Central memory CD8-positive, alpha-beta T cell (primary cell): Measurements from ENCODE around the gene ZNF224.

Source experiments
- ATAC-seq: fragments of 150-1000 bp; cut with Tn5 transposase; replicated peaks from 2 replicates; pipeline ENCODE4 v1.10.0; 2022; ENCODE audit warnings: mild to moderate bottlenecking, moderate FRiP score, moderate number of reproducible peaks; ENCODE audit not compliant: poor library complexity, severe bottlenecking; ENCODE audit errors: extremely low read depth
- DNase-seq, 2 donors: peaks; one replicate each; pipeline ENCODE4 v3.0.0; 2021; ENCODE audit warnings: low spot score in 2 of 2
- H3K27ac Mint-ChIP-seq: one replicate; pipeline ENCODE4 v1.8.0; 2022; ENCODE audit warnings: low read depth, mild to moderate bottlenecking, moderate library complexity, mixed read lengths
- H3K27me3 Mint-ChIP-seq: one replicate; pipeline ENCODE4 v1.8.0; 2022; ENCODE audit warnings: mixed read lengths
- H3K36me3 Mint-ChIP-seq: one replicate; pipeline ENCODE4 v1.8.0; 2022; ENCODE audit warnings: mild to moderate bottlenecking, moderate library complexity, mixed read lengths; ENCODE audit not compliant: insufficient read depth
- H3K4me1 Mint-ChIP-seq: one replicate; pipeline ENCODE4 v1.8.0; 2022; ENCODE audit warnings: mixed read lengths
- H3K4me3 Mint-ChIP-seq: one replicate; pipeline ENCODE4 v1.8.0; 2022; ENCODE audit warnings: mild to moderate bottlenecking, moderate library complexity, mixed read lengths
- H3K9me3 Mint-ChIP-seq: one replicate; pipeline ENCODE4 v1.8.0; 2022; ENCODE audit warnings: mixed read lengths

Gene ZNF224

DNA sequence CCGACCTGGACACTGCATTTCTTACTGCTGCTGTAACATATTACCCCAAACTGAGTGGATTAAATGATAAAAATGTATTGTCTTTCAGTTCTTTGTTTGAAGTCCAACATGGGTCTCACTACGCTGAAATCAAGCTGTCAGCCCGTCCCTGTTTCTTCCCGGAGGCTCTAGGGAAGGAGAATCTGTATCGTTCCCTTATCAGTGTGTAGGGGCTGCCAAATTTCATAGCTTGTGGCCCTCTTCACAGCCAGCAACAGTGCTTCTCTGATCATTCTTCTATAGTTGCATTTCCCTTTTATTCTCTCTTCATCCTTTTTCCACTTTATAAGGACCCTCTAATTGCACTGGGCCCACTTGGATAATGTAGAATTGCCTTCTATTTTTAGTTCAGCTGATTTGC is 57.3 kb downstream of the ZNF224 start:
- H3K27me3 Mint-ChIP-seq: no peaks in the 10 kb centered on the region
- H3K27ac Mint-ChIP-seq: no peak overlapping the region
- H3K4me3 Mint-ChIP-seq: no peak overlapping the region
- no peak for ATAC-seq
- no peaks in the 10 kb centered on the region for H3K4me1 Mint-ChIP-seq
- H3K36me3 Mint-ChIP-seq: peaks cover 32% of the 10 kb centered on the region
- no peak for DNase-seq
- peaks cover 24% of the 10 kb centered on the region for H3K9me3 Mint-ChIP-seq

DNA sequence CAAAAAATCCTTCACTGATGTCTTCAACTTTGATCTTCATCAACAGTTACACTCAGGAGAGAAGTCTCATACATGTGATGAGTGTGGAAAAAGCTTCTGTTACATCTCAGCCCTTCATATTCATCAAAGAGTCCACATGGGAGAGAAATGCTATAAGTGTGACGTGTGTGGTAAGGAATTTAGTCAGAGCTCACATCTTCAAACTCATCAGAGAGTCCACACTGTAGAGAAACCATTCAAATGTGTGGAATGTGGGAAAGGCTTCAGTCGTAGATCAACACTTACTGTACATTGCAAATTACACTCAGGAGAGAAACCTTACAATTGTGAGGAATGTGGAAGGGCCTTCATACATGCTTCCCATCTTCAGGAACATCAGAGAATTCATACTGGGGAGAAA is 62.3 kb downstream of the ZNF224 start:
- H3K27ac Mint-ChIP-seq: no peak overlapping the region
- ATAC-seq: no peak
- H3K4me3 Mint-ChIP-seq: no peak overlapping the region
- H3K27me3 Mint-ChIP-seq: no peaks in the 10 kb centered on the region
- H3K4me1 Mint-ChIP-seq: no peaks in the 10 kb centered on the region
- H3K9me3 Mint-ChIP-seq: peaks cover 37% of the 10 kb centered on the region
- peaks cover 25% of the 10 kb centered on the region for H3K36me3 Mint-ChIP-seq
- DNase-seq: no peak
